ENCODE data around the gene PRRC2B.
"Not testable (repeated sequence)": the region's sequence is repeated elsewhere in the genome, so short reads cannot be mapped to it uniquely, and the experiment has no call there.

The PRRC2B gene

GRCh38 chr9:131387394-131387793 is 6.5 kb upstream of the PRRC2B start:
- no peak for DNase-seq (ENCODE audit: low spot score)

GRCh38 chr9:131391020-131391419 is 2.9 kb upstream of the PRRC2B start:
- no peak for DNase-seq (ENCODE audit: low spot score)

GRCh38 chr9:131391504-131391903 is 2.4 kb upstream of the PRRC2B start:
- no peak for DNase-seq (ENCODE audit: low spot score)

- DNase-seq (ENCODE audit: low spot score), result peak; percentile 34
These were observed 724 bp downstream of the PRRC2B start for GRCh38 chr9:131394464-131395156.

GRCh38 chr9:131395157-131396098 is 1.5 kb downstream of the PRRC2B start:
- DNase-seq (ENCODE audit: low spot score), result peak; percentile 81

- DNase-seq (ENCODE audit: low spot score), result not testable (repeated sequence)
These were observed 2.2 kb downstream of the PRRC2B start for GRCh38 chr9:131396099-131396479.

- DNase-seq (ENCODE audit: low spot score), result no peak
These were observed 2.7 kb downstream of the PRRC2B start for GRCh38 chr9:131396626-131397025.

GRCh38 chr9:131397100-131397790 is 3.4 kb downstream of the PRRC2B start:
- DNase-seq (ENCODE audit: low spot score), result no peak

GRCh38 chr9:131398204-131398603 is 4.3 kb downstream of the PRRC2B start:
- DNase-seq (ENCODE audit: low spot score), result peak; percentile 87

GRCh38 chr9:131399972-131400371 is 6.1 kb downstream of the PRRC2B start:
- no peak for DNase-seq (ENCODE audit: low spot score)

- no peak for DNase-seq (ENCODE audit: low spot score)
These were observed 6.7 kb downstream of the PRRC2B start for GRCh38 chr9:131400627-131401026.

- no peak for DNase-seq (ENCODE audit: low spot score)
These were observed 8.2 kb downstream of the PRRC2B start for GRCh38 chr9:131402073-131402472.

- no peak for DNase-seq (ENCODE audit: low spot score)
These were observed 9.0 kb downstream of the PRRC2B start for GRCh38 chr9:131402738-131403492.

- no peak for DNase-seq (ENCODE audit: low spot score)
These were observed 9.5 kb downstream of the PRRC2B start for GRCh38 chr9:131403493-131403773.

GRCh38 chr9:131404581-131404980 is 10.7 kb downstream of the PRRC2B start:
- DNase-seq (ENCODE audit: low spot score), result no peak

GRCh38 chr9:131404987-131405386 is 11.1 kb downstream of the PRRC2B start:
- DNase-seq (ENCODE audit: low spot score), result no peak

GRCh38 chr9:131405428-131405827 is 11.5 kb downstream of the PRRC2B start:
- no peak for DNase-seq (ENCODE audit: low spot score)

- DNase-seq (ENCODE audit: low spot score), result peak; percentile 27
These were observed 12.1 kb downstream of the PRRC2B start for GRCh38 chr9:131405858-131406537.

- no peak for DNase-seq (ENCODE audit: low spot score)
These were observed 12.9 kb downstream of the PRRC2B start for GRCh38 chr9:131406563-131407436.

- DNase-seq (ENCODE audit: low spot score), result peak; percentile 48
These were observed 13.9 kb downstream of the PRRC2B start for GRCh38 chr9:131407717-131408195.
